ACC112 (cell line): Measurements from ENCODE around the gene OXCT1.

Experiments
- H2AFZ ChIP-seq: fragments of 200-600 bp; sonication (generic); one replicate; pipeline ENCODE4 v1.6.0; 2017; ENCODE audit warnings: antibody characterized with exemption, low read length; ENCODE audit not compliant: unreplicated experiment
- H3K27ac ChIP-seq: fragments of 200-600 bp; sonication (generic); 2 replicates; pipeline ENCODE4 v1.5.1; 2014; ENCODE audit warnings: low read depth, mild to moderate bottlenecking, antibody characterized with exemption, low read length, moderate library complexity
- H3K27me3 ChIP-seq: fragments of 200-600 bp; sonication (generic); 2 replicates; pipeline ENCODE4 v1.6.1; 2014; ENCODE audit warnings: mild to moderate bottlenecking, antibody characterized with exemption, low read length, moderate library complexity, mixed read lengths; ENCODE audit not compliant: insufficient read depth
- H3K36me3 ChIP-seq: fragments of 200-600 bp; sonication (generic); 2 replicates; pipeline ENCODE4 v1.6.1; 2016; ENCODE audit warnings: mild to moderate bottlenecking, antibody characterized with exemption, low read length, moderate library complexity, mixed read lengths; ENCODE audit not compliant: insufficient read depth
- H3K4me1 ChIP-seq: fragments of 200-600 bp; sonication (generic); one replicate; pipeline ENCODE4 v1.6.1; 2016; ENCODE audit warnings: low read length, mixed read lengths; ENCODE audit not compliant: insufficient read depth, unreplicated experiment, control insufficient read depth
- H3K4me3 ChIP-seq: fragments of 200-600 bp; sonication (generic); 2 replicates; pipeline ENCODE4 v1.5.1; 2014; ENCODE audit warnings: mild to moderate bottlenecking, low read depth, low read length
- H3K79me2 ChIP-seq: fragments of 200-600 bp; sonication (generic); one replicate; pipeline ENCODE4 v1.6.0; 2016; ENCODE audit warnings: low read length; ENCODE audit not compliant: control insufficient read depth, unreplicated experiment, insufficient read depth

OXCT1 gene

DNA sequence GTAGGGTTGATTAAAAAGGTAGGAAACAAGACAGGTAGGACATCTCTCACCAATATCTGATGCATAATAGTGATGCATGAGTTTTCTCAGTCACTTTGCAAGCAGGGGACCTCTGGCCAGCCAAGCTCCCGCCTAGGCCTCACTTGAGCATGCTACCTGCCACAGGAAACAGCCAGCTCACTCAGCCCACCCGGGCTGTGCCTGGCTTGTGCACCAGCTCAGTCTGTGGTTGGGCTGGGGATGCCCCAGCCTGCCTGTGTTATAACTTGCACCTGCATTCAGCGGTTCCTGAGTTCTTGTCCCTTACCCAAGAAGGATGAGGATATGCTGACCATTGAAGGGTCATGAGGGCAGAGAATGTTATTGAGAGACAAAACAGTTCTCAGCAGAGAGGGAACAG is 187.0 kb downstream of the OXCT1 start:
- no peak overlapping the region for H3K4me3 ChIP-seq
- no peaks in the 10 kb centered on the region for H3K27me3 ChIP-seq
- no peaks in the 10 kb centered on the region for H3K4me1 ChIP-seq
- H3K79me2 ChIP-seq: no peaks in the 10 kb centered on the region
- H3K27ac ChIP-seq: no peak overlapping the region
- no peaks in the 10 kb centered on the region for H3K36me3 ChIP-seq
- H2AFZ ChIP-seq: no peak overlapping the region

DNA sequence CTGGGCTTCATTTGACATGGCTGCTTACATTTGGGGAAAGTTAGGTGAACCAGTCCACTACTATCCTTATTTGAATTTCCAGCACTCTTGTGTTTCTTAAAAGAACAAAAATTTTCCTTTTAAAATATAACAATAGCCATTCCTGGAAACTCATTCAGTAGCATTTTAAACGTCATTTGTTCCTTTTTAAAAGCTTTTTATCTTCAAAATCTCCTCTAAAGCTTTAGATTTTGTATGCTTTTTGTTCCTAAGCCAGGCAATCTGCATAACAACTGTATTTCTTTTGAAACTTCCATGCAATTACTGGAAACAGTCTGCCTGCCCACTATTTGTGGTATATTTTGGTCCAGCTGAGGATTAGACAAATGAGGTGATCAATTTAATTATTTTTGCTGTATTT is 187.6 kb downstream of the OXCT1 start:
- Histone ChIP-seq H3K4me1 (no peaks in the 10 kb centered on the region), H3K27me3 (no peaks in the 10 kb centered on the region), H3K36me3 (no peaks in the 10 kb centered on the region), H2AFZ (no peak overlapping the region), H3K4me3 (no peak overlapping the region), H3K27ac (no peak overlapping the region), H3K79me2 (no peaks in the 10 kb centered on the region)

DNA sequence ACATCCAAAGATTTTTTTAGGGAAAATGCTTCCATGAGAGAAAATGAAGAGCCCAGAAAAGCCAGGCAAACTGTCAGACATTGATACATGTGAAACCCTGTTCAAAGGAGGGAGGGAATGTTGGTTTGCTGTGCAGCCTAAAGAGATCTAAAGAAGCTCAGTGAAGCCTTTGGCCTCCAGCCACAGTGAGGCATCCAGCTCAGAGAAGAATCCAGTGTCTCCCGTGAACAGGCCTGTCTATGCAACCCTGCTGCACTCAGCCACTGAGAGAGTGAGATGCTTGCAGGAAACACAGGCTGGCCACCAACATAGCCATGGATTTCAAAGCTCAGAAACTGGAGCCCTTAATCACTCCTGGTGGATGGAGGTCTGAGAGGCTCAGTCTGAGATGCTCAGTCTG is 188.4 kb downstream of the OXCT1 start:
- H3K27ac ChIP-seq: no peak overlapping the region
- no peaks in the 10 kb centered on the region for H3K36me3 ChIP-seq
- H3K79me2 ChIP-seq: no peaks in the 10 kb centered on the region
- H3K4me3 ChIP-seq: no peak overlapping the region
- no peaks in the 10 kb centered on the region for H3K4me1 ChIP-seq
- H3K27me3 ChIP-seq: no peaks in the 10 kb centered on the region
- no peak overlapping the region for H2AFZ ChIP-seq
